Neutrophil (primary cell): Measurements from ENCODE around the gene GNG2.

ENCODE experiments used
- H3K27ac ChIP-seq: fragments of 200-600 bp; sonication (generic); 2 replicates; pipeline ENCODE4 v1.5.1; 2016; ENCODE audit warnings: mild to moderate bottlenecking, moderate library complexity
- H3K27me3 ChIP-seq: fragments of 200-600 bp; sonication (generic); 2 replicates; pipeline ENCODE4 v1.6.0; 2016; ENCODE audit warnings: mild to moderate bottlenecking
- H3K36me3 ChIP-seq: fragments of 200-600 bp; sonication (generic); 2 replicates; pipeline ENCODE4 v1.5.1; 2017
- H3K4me1 ChIP-seq, 2 experiments: fragments of 200-600 bp in 1 of 2; sonication (generic) in 1 of 2; 1 replicate in 1 of 2; 2 replicates in 1 of 2; pipeline versions ENCODE4 v1.5.1 to v1.6.1; 2013 to 2016; ENCODE audit warnings: low read depth in 1 of 2, low read length in 1 of 2, mild to moderate bottlenecking in 1 of 2, moderate library complexity in 1 of 2; ENCODE audit not compliant: control insufficient read depth in 1 of 2, insufficient read depth in 1 of 2
- H3K4me3 ChIP-seq, 2 experiments: fragments of 200-600 bp in 1 of 2; sonication (generic) in 1 of 2; 1 replicate in 1 of 2; 2 replicates in 1 of 2; pipeline ENCODE4 v1.5.1; 2013 to 2016; ENCODE audit warnings: low read depth in 1 of 2, low read length in 1 of 2, mild to moderate bottlenecking in 1 of 2, moderate library complexity in 1 of 2
- H3K9me3 ChIP-seq: fragments of 200-600 bp; sonication (generic); 2 replicates; pipeline ENCODE4 v1.5.1; 2016
- TF ChIP-seq, protein P1 (sequence below): fragments of 200-600 bp; sonication (generic); IDR thresholded peaks from 2 replicates; pipeline ENCODE4 v1.5.1; 2016; ENCODE audit warnings: antibody characterized with exemption

Gene GNG2

GRCh38 chr14:51852541-51852940 lies 7.9 kb upstream of the GNG2 start:
- no peaks in the 10 kb centered on the region for H3K9me3 ChIP-seq
- peak overlapping the region; percentile 22 for H3K27ac ChIP-seq
- TF ChIP-seq, protein P1, sequence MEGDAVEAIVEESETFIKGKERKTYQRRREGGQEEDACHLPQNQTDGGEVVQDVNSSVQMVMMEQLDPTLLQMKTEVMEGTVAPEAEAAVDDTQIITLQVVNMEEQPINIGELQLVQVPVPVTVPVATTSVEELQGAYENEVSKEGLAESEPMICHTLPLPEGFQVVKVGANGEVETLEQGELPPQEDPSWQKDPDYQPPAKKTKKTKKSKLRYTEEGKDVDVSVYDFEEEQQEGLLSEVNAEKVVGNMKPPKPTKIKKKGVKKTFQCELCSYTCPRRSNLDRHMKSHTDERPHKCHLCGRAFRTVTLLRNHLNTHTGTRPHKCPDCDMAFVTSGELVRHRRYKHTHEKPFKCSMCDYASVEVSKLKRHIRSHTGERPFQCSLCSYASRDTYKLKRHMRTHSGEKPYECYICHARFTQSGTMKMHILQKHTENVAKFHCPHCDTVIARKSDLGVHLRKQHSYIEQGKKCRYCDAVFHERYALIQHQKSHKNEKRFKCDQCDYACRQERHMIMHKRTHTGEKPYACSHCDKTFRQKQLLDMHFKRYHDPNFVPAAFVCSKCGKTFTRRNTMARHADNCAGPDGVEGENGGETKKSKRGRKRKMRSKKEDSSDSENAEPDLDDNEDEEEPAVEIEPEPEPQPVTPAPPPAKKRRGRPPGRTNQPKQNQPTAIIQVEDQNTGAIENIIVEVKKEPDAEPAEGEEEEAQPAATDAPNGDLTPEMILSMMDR, result no peak
- H3K4me1 ChIP-seq, result peaks cover 44 to 66% of the 10 kb centered on the region in 2 experiments
- H3K4me3 ChIP-seq, result no peak overlapping the region
- no peaks in the 10 kb centered on the region for H3K27me3 ChIP-seq
- H3K36me3 ChIP-seq, result no peaks in the 10 kb centered on the region

DNA sequence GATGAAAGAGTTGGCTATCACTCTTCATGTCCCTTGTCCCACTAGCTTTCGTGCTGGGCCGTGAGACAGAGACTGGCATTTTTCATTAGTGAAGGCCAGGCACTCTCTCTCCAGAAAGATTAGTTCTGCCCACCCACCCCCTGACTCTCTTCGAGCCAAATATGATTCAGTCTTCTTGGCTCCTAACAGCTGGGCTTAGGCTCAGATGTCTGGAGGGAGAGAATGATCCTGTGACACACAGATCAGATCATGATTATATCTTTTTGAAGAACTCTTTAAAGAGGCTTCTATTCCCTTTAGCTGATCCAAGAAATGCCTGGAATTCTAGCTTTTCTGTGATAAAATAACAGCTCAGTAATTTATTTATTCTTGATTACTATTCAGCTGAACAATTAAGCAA lies 5.2 kb upstream of the GNG2 start:
- peaks cover 36 to 63% of the 10 kb centered on the region in 2 experiments for H3K4me1 ChIP-seq
- H3K36me3 ChIP-seq, result no peaks in the 10 kb centered on the region
- no peak overlapping the region for H3K27ac ChIP-seq
- H3K4me3 ChIP-seq, result no peak overlapping the region
- TF ChIP-seq, protein P1, result no peak
- no peaks in the 10 kb centered on the region for H3K9me3 ChIP-seq
- no peaks in the 10 kb centered on the region for H3K27me3 ChIP-seq

DNA sequence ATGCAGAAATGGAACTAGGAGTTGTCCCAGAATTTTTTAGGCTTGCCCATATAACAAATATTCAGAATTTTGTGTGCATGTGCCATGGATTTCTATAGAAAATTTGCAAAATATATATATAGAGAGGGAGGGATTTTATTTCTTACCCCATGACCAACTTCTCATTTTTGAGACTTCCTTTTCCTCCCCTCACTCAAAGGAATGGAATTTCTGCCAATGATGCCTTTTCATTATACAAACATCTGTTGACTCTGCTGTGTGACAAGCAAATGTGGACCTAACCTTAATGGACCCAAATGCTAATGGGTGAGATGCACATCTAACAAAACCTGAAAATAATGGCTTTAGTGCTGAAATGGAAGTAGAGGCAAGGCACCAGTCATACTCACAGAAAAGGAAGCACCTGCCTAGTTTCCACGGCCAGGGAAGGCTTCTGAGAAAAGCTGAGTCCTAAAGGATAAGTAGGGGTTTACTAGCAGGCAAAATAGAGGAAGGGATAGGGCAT lies 3.6 kb upstream of the GNG2 start:
- Histone ChIP-seq H3K9me3 (no peaks in the 10 kb centered on the region), H3K4me3 (peak overlapping the region in 1 of 2 experiments; percentile 3), H3K27ac (peak overlapping the region; percentile 74), H3K27me3 (no peaks in the 10 kb centered on the region), H3K4me1 (peaks cover 42 to 58% of the 10 kb centered on the region in 2 experiments), H3K36me3 (no peaks in the 10 kb centered on the region)
- TF ChIP-seq, protein P1, result no peak

GRCh38 chr14:51859131-51859530 lies 1.3 kb upstream of the GNG2 start:
- peak overlapping the region in 1 of 2 experiments; percentile 83 for H3K4me3 ChIP-seq
- H3K4me1 ChIP-seq, result peaks cover 61 to 62% of the 10 kb centered on the region in 2 experiments
- no peaks in the 10 kb centered on the region for H3K36me3 ChIP-seq
- H3K27ac ChIP-seq, result peak overlapping the region; percentile 93
- no peaks in the 10 kb centered on the region for H3K27me3 ChIP-seq
- no peaks in the 10 kb centered on the region for H3K9me3 ChIP-seq
- TF ChIP-seq, protein P1, result no peak

GRCh38 chr14:51860825-51861499 lies 550 bp downstream of the GNG2 start:
- TF ChIP-seq, protein P1, result no peak
- Histone ChIP-seq H3K4me3 (peak overlapping the region; percentile 75 to 83), H3K9me3 (no peaks in the 10 kb centered on the region), H3K4me1 (peaks cover 79% of the 10 kb centered on the region in 2 experiments), H3K27ac (peak overlapping the region; percentile 93), H3K27me3 (no peaks in the 10 kb centered on the region), H3K36me3 (no peaks in the 10 kb centered on the region)
